HG03103 (cell line): ENCODE data around the gene ACAT2.
"Not testable (repeated sequence)": the region's sequence is repeated elsewhere in the genome, so short reads cannot be mapped to it uniquely, and the experiment has no call there.

Experiments
- ATAC-seq: cut with Tn5 transposase; IDR thresholded peaks from one replicate; pipeline ENCODE4 v1.9.1; 2021; ENCODE audit warnings: low read depth; ENCODE audit not compliant: unreplicated experiment

The ACAT2 gene

GRCh38 chr6:159729598-159730331 is 32.1 kb upstream of the ACAT2 start:
- ATAC-seq = peak; percentile 25

DNA sequence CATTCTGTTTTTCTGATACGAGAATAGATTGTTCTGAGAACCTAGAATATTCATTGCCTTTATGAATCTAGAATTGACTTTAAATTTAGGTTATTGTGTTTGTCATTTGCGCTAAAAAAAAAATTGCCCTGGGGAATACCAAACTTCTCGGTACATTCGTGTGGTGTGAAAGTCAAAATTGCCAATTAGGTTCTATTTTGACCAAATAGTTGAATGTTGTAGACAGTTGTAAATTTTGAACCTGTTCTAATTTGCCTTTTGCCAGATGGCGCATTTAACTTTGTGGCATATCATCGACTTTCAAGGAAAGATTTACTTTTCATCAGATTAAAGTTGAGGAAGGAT is 31.5 kb upstream of the ACAT2 start:
- no peak for ATAC-seq

DNA sequence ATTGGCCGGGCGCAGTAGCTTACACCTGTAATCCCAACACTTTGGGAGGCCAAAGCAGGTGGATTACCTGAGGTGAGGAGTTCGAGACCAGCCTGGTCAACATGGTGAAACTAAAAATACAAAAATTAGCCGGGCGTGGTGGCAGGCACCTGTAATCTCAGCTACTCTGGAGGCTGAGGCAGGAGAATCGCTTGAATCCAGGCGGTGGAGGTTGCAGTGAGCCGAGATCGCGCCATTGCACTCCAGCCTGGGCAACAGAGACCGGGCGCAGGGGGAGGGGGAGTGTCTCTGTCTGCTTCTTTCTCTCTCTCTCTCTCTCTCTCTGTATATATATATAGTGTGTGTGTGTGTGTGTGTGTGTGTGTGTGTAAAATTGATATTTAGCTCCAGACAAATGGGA is 29.3 kb upstream of the ACAT2 start:
- ATAC-seq = not testable (repeated sequence)

DNA sequence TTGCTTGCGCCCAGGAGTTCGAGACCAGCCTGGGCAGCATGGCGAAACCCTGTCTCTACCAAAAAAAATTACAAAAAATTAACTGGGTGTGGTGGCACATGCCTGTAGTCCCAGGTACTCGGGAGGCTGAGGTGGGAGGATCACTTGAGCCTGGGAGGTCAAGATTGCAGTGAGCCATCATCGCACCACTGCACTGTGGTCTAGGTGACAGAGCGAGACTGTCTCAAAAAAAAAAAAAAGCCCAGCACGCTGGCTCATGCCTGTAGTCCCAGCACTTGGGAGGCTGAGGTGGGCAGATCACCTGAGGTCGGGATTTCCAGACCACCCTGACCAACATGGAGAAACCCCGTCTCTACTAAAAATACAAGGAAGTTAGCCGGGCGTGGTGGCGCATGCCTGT is 28.4 kb upstream of the ACAT2 start:
- ATAC-seq = not testable (repeated sequence)

DNA sequence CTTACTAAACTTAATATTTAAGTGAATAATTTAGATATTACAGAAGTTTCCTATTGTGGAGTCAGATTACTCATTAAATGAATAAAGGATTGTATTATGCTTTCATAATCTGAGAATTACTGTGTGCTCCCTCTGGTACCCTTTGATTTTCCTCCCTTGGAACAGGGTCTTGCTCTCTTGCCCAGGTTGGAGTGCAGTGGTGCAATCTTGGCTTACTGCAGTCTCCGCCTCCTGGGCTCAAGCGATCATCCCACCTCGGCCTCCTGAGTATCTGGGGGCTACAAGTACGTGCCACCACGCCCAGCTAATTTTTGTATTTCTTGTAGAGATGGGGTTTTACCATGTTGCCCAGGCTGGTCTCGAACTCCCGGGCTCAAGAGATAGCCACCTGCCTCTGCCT is 24.9 kb upstream of the ACAT2 start:
- no peak for ATAC-seq

- ATAC-seq = no peak
Observed at GRCh38 chr6:159739341-159739740, 22.5 kb upstream of the ACAT2 start.

DNA sequence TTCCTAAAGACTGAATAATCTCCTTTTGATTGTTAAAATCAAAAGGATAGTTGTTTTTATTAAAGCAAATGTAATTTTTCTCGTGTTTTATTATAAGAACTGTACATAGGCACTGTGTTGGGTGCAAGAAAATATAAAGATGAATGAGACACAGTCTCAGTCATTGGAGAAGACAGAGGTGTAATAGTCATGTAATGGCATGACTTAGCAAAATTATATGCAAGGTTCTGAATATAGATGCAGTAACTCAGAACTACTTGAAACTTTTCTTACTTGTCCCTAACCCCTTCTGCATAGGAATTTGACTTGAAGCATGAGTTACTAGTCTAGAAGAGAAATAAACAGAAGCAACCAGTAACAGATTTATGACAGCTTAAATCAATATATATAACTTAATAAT is 19.7 kb upstream of the ACAT2 start:
- ATAC-seq = no peak

DNA sequence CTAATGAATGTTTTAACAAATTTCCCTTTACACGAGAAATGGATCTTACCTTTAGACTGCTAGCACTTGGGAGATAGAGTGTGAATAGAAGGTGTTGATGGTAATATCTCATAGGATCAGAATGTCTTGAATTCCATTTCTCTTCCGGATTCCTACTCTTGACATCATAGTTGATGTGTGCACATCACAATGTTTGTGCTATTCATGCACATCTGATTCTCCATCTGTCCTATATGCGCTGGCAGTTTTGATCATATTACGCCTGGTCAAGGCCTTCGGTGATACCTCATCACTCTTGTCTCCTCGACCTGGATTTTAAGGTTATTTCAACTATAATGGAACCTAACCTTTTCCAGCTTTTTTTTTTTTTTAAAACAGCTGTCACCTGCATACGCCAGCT is 16.8 kb upstream of the ACAT2 start:
- no peak for ATAC-seq

DNA sequence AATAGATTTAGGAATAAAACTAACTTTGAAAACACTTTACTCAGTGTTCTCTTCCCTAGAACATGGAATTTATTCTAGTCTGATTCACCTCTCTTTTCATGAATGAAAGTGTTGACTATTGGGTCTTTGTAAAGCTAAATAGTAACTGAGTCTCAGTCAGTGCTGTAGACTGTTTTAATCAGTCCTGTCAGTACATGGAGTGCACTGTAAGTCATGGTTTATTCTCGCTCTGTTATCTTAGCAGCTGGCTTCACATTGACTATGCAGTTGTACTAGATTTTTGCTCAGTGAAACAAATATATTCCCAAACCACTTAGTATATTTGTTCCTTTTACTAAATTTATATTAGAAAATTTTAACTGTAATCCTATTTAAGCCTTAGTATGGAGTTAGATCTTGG is 15.1 kb upstream of the ACAT2 start:
- no peak for ATAC-seq

- ATAC-seq = not testable (repeated sequence)
Observed at GRCh38 chr6:159748127-159748526, 13.7 kb upstream of the ACAT2 start.

DNA sequence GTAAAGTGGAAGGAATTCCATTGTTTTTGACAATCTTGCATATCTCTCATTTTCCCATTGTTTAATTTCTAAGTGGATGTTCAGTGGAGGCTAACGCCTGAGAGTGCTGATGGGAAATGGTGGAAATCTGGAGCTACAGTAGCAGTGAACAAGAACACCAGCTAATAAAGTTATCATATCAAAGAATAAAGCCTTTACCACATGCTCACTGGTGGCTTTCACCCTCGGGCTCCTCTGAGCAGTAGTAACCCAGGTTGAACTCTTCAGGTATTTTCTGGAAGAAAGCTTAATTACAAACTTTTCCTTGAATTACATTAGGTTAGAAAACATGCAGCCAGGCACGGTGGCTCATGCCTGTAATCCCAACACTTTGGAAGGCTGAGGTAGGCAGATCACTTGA is 10.4 kb upstream of the ACAT2 start:
- ATAC-seq = no peak

DNA sequence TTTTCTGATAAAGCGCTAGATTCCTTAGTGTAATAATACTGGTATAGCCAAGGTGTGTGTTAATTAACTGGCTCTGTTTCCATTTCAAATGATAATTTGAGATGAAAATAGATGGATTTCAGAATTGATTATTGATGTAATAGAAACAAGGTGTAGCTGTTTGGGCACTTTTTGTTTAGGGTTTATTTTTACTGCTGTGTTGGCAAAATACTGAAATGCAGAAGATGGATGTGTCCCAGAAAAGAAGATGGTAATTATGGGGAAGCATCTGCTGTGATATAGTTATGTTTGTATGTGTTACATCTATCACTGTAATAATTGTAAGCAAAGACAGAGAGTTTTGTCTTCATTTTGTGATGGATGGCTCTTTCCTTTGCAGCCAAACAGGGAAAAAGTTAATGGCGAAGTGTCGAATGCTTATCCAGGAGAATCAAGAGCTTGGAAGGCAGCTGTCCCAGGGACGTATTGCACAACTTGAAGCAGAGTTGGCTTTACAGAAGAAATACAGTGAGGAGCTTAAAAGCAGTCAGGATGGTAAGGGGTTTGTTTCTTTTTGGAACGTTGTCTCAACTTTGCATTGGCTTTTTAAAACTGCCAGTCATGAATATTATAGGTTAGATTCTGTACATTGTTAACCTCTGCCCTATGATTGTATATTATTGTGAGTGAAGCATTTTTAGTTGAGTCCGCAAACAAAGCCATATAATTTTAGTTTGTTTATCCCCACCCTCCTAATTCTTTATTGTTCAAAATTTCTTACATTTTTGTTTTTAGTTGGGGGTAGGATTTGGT is 8.6 kb upstream of the ACAT2 start:
- ATAC-seq = no peak

GRCh38 chr6:159754401-159754800 is 7.4 kb upstream of the ACAT2 start:
- ATAC-seq = no peak

GRCh38 chr6:159754959-159755914 is 6.6 kb upstream of the ACAT2 start:
- no peak for ATAC-seq

DNA sequence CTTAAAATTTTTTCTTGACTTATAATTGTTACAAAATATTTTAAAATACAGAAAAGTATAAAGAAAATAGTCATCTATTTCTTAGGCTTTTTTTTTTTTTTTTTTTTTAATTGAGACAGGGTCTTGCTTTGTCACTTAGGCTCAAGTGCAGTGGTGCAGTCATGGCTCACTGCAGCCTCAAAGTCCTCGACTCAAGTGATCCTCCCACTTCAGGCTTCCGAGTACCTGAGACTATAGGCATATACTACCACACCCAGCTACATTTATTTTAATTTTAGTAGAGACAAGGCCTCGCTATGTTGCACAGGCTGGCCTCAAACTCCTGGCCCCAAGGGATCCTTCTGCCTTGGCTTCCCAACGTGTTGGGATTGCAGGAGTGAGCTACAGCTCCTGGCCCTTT is 5.3 kb upstream of the ACAT2 start:
- no peak for ATAC-seq

GRCh38 chr6:159758031-159759001 is 3.5 kb upstream of the ACAT2 start:
- ATAC-seq = no peak

GRCh38 chr6:159759645-159760044 is 2.2 kb upstream of the ACAT2 start:
- ATAC-seq = no peak

GRCh38 chr6:159760602-159761057 is 1.2 kb upstream of the ACAT2 start:
- ATAC-seq = no peak

GRCh38 chr6:159761129-159761872 is 544 bp upstream of the ACAT2 start:
- ATAC-seq = peak; percentile 1
